ENCODE data around the gene PTPRD. TPM values are rescaled to one million over a fixed set of nuclear protein-coding genes. Genes with fewer than 3 reads are reported as not detected.

Gene PTPRD
- total and polyA plus RNA-seq, 2 donors (not counting 1 experiment from before 2014, with no cell fraction given) = not detected

GRCh38 chr9:8659108-8659507 is 1953.7 kb downstream of the PTPRD start:
- Histone ChIP-seq H3K79me2 (ENCODE audit: control insufficient read depth, insufficient read depth, low read length) (no peaks in the 10 kb centered on the region), H3K27ac (ENCODE audit: low read length in 2 of 2) (no peak overlapping the region), H3K9me3 (ENCODE audit: control extremely low read depth in 1 of 3, control insufficient read depth in 2 of 3, insufficient read depth in 1 of 3, low read length in 2 of 3) (no peaks in the 10 kb centered on the region), H3K36me3 (replicated peaks in 1 of 2; ENCODE audit: control extremely low read depth in 1 of 2, control insufficient read depth in 1 of 2, extremely low read depth in 1 of 2, insufficient read depth in 2 of 2, low read length in 1 of 2) (no peaks in the 10 kb centered on the region), H3K9ac (ENCODE audit: low read length) (no peak overlapping the region), H4K20me1 (ENCODE audit: control insufficient read depth, insufficient read depth, low read length, poor library complexity, severe bottlenecking) (no peaks in the 10 kb centered on the region), H2AFZ (ENCODE audit: insufficient read depth, low read depth, low read length, poor library complexity, severe bottlenecking) (no peak overlapping the region), H3K27me3 (replicated peaks in 1 of 4; ENCODE audit: control extremely low read depth in 1 of 4, control insufficient read depth in 3 of 4, insufficient read depth in 4 of 4, low read length in 3 of 4) (no peaks in the 10 kb centered on the region), H3K4me1 (ENCODE audit: control insufficient read depth in 2 of 2, insufficient read depth in 2 of 2, low read length in 2 of 2) (no peaks in the 10 kb centered on the region), H3K4me2 (replicated peaks; ENCODE audit: low read depth, low read length, poor library complexity, severe bottlenecking) (no peak overlapping the region), H3K4me3 (ENCODE audit: control extremely low read depth in 1 of 5, extremely low read depth in 1 of 5, insufficient read depth in 1 of 5, low read depth in 2 of 5, low read length in 4 of 5) (no peak overlapping the region)
- intact Hi-C loops (cut with micrococcal nuclease) = no loop called here
- TF ChIP-seq EZH2 (IDR thresholded peaks at IDR 0.05; ENCODE audit: borderline replicate concordance, insufficient read depth, low read depth, low read length, poor library complexity, severe bottlenecking) = no peak
- no peak for TF ChIP-seq CTCF (IDR thresholded peaks at IDR 0.05)
- H3K4me1 Mint-ChIP-seq = no peaks in the 10 kb centered on the region
- no peak overlapping the region for H3K27ac Mint-ChIP-seq
- no peaks in the 10 kb centered on the region for H3K27me3 Mint-ChIP-seq
- no peak for ATAC-seq (ENCODE audit: low read depth)
- POLR2A ChIA-PET = no interaction called here
- no peak for DNase-seq
- CTCF ChIA-PET = interaction anchor here (1.1 kb wide), 1 partner anchor 16 kb away, joined by 3 read pairs; no protein-coding TSS in a partner anchor
- H3K9me3 Mint-ChIP-seq (ENCODE audit: insufficient read depth) = no peaks in the 10 kb centered on the region
- no peak overlapping the region for H3K4me3 Mint-ChIP-seq

- no peak overlapping the region for H3K27ac ChIP-seq (ENCODE audit: low read length in 2 of 2)
- no peaks in the 10 kb centered on the region for H3K36me3 ChIP-seq (replicated peaks in 1 of 2; ENCODE audit: control extremely low read depth in 1 of 2, control insufficient read depth in 1 of 2, extremely low read depth in 1 of 2, insufficient read depth in 2 of 2, low read length in 1 of 2)
- H3K27me3 ChIP-seq (replicated peaks in 1 of 4; ENCODE audit: control extremely low read depth in 1 of 4, control insufficient read depth in 3 of 4, insufficient read depth in 4 of 4, low read length in 3 of 4) = no peaks in the 10 kb centered on the region
- H3K9me3 ChIP-seq (ENCODE audit: control extremely low read depth in 1 of 3, control insufficient read depth in 2 of 3, insufficient read depth in 1 of 3, low read length in 2 of 3) = no peaks in the 10 kb centered on the region
- H3K4me1 ChIP-seq (ENCODE audit: control insufficient read depth in 2 of 2, insufficient read depth in 2 of 2, low read length in 2 of 2) = no peaks in the 10 kb centered on the region
- no peaks in the 10 kb centered on the region for H3K79me2 ChIP-seq (ENCODE audit: control insufficient read depth, insufficient read depth, low read length)
- H3K9ac ChIP-seq (ENCODE audit: low read length) = no peak overlapping the region
- Mint-ChIP-seq H3K27ac (no peak overlapping the region), H3K4me3 (no peak overlapping the region), H3K4me1 (no peaks in the 10 kb centered on the region), H3K9me3 (ENCODE audit: insufficient read depth) (no peaks in the 10 kb centered on the region), H3K27me3 (no peaks in the 10 kb centered on the region)
- WGBS (ENCODE audit: insufficient coverage) = no CpG with 5 or more reads among the region's 2 CpGs
- no peak overlapping the region for H3K4me3 ChIP-seq (ENCODE audit: control extremely low read depth in 1 of 5, extremely low read depth in 1 of 5, insufficient read depth in 1 of 5, low read depth in 2 of 5, low read length in 4 of 5)
- ChIA-PET CTCF (no interaction called here), POLR2A (no interaction called here)
- no peaks in the 10 kb centered on the region for H4K20me1 ChIP-seq (ENCODE audit: control insufficient read depth, insufficient read depth, low read length, poor library complexity, severe bottlenecking)
- no peak overlapping the region for H2AFZ ChIP-seq (ENCODE audit: insufficient read depth, low read depth, low read length, poor library complexity, severe bottlenecking)
- TF ChIP-seq EZH2 (IDR thresholded peaks at IDR 0.05; ENCODE audit: borderline replicate concordance, insufficient read depth, low read depth, low read length, poor library complexity, severe bottlenecking) (no peak), CTCF (IDR thresholded peaks at IDR 0.05) (no peak)
- intact Hi-C loops (cut with micrococcal nuclease) = no loop called here
- no peak overlapping the region for H3K4me2 ChIP-seq (replicated peaks; ENCODE audit: low read depth, low read length, poor library complexity, severe bottlenecking)
- ATAC-seq (ENCODE audit: low read depth) = no peak
- no peak for DNase-seq
These were observed 1957.7 kb downstream of the PTPRD start for GRCh38 chr9:8655071-8655470.

Measured in B cell (primary cell).